Activated CD4-positive, alpha-beta T cell treated with anti-CD3 and anti-CD28 coated beads, Interleukin-2, amount 50 U/mL, for 48 hours (primary cell): ENCODE data around the gene SLC3A2.

ENCODE experiments used
- DNase-seq, 2 experiments: peaks; one replicate each; pipeline ENCODE4 v3.0.0-alpha.2; 2020

Gene SLC3A2

DNA sequence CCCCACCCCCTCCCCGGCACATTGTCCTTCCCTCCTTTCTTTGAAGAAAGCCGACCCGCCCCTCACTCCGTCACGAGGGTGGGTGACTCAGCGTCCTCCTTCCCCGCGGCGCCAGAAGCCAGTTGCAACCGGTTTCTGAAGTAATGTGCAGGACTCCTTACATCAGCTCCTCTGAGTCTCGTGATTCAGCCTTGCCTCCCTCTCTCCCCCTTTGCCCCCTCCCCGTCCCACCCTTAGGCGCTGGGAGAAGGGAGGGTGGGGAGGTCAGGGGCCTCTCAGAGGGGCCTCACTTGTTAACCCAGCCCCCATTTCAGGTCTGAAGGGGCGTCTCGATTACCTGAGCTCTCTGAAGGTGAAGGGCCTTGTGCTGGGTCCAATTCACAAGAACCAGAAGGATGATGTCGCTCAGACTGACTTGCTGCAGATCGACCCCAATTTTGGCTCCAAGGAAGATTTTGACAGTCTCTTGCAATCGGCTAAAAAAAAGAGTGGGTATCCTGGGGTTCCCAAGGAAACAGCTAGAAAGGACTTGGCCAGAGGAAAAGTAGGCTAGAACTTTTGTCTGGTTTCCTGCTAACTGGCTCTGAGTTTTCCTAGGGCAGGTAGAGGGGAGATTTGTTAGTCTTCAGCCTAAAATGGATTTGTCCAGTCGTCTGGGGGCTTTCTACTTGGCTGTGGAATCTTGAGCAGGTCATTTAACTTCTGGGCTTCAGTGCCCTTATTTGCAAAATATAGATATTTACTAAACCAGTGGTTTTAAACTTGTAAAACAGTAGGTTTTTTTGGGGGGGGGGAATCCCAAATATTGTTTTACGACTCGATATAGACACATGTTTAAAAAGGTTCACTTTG is 1.1 kb downstream of the SLC3A2 start:
- DNase-seq, result peak; percentile 95 to 96

DNA sequence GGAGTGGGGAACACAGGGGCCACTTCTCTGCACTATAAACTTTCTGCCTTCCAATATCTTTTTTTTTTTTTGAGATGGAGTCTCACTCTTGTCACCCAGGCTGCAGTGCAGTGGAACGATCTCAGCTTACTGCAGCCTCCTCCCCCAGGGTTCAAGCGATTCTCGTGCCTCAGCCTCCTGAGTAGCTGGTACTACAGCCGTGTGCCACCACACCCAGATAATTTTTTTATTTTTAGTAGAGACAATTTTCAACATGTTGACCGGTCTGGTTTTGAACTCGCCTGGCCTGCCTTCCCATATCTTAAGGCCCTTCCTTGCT is 1.7 kb downstream of the SLC3A2 start:
- no peak for DNase-seq

- DNase-seq, result no peak
Observed at GRCh38 chr11:62882788-62883501, 2.2 kb downstream of the SLC3A2 start.

- no peak for DNase-seq
Observed at GRCh38 chr11:62883673-62884072, 3.0 kb downstream of the SLC3A2 start.

DNA sequence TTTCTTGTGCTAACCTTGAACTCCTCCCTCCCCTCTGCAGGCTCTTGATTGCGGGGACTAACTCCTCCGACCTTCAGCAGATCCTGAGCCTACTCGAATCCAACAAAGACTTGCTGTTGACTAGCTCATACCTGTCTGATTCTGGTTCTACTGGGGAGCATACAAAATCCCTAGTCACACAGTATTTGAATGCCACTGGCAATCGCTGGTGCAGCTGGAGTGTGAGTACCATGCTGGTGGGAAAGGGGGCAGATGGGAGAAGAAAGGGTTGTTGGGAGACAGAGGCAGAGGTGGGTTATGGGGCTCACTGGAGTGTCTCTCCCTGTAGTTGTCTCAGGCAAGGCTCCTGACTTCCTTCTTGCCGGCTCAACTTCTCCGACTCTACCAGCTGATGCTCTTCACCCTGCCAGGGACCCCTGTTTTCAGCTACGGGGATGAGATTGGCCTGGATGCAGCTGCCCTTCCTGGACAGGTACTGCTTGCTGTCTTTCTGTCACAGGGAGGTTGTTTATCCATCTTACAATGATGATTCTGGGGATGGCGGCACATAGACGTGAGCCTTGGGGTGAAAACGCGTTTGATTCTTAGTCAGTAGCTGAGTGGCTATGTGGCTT is 4.5 kb downstream of the SLC3A2 start:
- no peak for DNase-seq

DNA sequence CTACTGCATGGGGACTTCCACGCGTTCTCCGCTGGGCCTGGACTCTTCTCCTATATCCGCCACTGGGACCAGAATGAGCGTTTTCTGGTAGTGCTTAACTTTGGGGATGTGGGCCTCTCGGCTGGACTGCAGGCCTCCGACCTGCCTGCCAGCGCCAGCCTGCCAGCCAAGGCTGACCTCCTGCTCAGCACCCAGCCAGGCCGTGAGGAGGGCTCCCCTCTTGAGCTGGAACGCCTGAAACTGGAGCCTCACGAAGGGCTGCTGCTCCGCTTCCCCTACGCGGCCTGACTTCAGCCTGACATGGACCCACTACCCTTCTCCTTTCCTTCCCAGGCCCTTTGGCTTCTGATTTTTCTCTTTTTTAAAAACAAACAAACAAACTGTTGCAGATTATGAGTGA is 7.7 kb downstream of the SLC3A2 start:
- no peak for DNase-seq

DNA sequence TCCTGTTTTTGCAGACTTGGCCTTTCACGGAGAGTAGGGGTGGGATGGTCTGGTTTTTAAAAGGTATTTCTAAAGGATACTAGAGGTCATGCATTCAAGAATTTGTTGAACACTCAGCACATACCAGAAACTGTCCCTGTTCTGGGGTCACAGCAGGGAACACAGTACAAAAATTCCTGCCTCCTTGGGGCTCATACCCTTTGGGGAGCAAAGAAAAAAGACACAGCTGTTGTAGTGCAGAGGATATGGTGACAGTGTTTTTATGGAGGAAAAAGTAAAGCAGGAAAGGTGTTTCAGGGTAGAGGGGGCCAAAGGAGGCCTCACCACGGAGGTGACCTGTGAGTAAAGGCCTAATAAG is 8.4 kb downstream of the SLC3A2 start:
- no peak for DNase-seq

- DNase-seq, result peak in 1 of 2 experiments; percentile 23
Observed at GRCh38 chr11:62889484-62890437, 9.1 kb downstream of the SLC3A2 start.

GRCh38 chr11:62892077-62892922 is 11.6 kb downstream of the SLC3A2 start:
- DNase-seq, result no peak

DNA sequence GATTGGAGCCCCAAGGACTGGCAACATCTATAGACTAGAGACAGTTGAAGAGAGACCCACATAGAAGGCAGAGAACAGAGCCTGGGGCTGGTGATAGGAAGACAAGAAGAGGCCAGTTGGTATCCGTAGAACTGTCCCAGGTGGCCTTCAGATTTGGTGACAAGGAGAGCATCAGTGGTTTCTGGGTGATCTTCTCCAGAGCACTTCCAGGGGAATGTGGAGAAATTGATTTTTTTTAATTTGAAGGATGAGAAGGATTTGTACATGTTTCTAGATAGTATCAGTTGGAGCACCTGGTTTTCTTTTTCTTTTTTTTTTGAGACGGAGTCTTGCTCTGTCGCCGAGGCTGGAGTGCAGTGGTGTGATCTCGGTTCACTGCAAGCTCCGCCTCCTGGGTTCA is 14.8 kb downstream of the SLC3A2 start:
- no peak for DNase-seq

- no peak for DNase-seq
Observed at GRCh38 chr11:62896049-62896448, 15.4 kb downstream of the SLC3A2 start.

GRCh38 chr11:62897311-62897710 is 16.6 kb downstream of the SLC3A2 start:
- DNase-seq, result no peak

GRCh38 chr11:62898027-62898426 is 17.3 kb downstream of the SLC3A2 start:
- DNase-seq, result no peak

DNA sequence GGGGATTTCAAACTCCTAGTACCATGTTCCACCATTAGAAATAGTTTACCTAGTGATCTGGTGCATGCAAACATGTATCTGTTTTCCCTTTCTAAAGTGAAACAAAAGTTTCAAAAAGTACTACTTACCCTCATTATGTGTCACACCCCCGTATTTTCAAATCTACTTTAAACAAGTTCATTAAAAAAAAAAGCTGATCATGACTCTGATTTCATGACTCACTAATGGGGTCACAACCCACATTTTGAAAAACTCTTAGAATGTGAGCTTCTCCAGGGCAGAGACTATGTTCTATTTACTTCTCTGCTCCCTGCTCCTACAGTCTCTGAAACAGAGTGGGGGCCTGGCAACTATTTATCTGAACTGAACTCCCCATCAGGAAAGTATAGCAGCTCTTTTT is 22.2 kb downstream of the SLC3A2 start:
- no peak for DNase-seq

DNA sequence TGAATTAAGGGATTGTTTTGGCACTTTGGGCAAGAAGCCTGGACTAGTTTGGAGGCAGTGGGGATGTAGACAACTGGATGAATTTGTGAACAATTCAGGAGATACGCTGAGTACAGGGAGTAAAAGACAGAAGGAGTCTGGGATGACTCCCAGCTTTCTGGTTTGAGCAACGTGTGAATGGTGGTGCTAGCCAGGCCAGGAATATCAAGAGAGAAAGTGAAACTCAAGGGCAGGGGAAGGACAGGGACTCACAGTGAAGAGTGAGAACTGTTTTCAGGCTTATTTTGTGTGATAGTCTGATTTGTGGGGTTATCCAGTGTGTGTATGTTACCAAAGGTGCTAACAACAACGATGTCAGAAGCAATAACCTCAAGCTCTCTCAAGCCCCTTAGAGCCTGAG is 24.6 kb downstream of the SLC3A2 start:
- DNase-seq, result no peak

DNA sequence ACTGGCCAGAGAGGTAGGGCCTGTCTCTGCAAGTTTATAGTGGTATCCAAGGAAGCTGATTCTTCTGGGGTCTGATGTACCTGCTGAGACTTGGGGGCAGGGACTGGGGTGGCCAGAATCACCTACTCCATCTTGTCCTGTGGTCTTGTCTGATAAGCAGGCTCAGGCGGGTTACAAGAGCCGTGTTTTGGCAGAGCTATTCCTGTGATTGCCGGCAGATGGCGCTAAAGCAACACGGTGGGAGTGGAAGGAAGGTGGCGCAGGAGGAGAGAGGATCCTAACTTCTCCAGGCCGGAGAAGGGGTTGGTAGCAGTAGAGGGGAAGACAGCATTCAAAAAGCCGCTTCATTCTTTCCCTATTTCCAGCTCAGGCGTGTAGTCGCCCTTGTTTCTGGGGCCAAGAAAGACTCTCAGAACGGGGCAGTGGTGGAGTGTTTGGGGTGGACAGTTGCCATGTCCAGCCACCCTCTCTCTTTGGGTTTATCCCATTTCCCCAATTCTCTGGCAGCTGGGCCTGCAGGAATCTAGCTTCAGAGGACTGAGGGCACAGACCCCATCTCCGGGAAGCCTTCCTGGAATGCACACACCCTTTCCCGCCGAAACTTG is 25.3 kb downstream of the SLC3A2 start:
- peak; percentile 83 to 86 for DNase-seq

GRCh38 chr11:62908468-62909072 is 27.9 kb downstream of the SLC3A2 start:
- DNase-seq, result no peak

DNA sequence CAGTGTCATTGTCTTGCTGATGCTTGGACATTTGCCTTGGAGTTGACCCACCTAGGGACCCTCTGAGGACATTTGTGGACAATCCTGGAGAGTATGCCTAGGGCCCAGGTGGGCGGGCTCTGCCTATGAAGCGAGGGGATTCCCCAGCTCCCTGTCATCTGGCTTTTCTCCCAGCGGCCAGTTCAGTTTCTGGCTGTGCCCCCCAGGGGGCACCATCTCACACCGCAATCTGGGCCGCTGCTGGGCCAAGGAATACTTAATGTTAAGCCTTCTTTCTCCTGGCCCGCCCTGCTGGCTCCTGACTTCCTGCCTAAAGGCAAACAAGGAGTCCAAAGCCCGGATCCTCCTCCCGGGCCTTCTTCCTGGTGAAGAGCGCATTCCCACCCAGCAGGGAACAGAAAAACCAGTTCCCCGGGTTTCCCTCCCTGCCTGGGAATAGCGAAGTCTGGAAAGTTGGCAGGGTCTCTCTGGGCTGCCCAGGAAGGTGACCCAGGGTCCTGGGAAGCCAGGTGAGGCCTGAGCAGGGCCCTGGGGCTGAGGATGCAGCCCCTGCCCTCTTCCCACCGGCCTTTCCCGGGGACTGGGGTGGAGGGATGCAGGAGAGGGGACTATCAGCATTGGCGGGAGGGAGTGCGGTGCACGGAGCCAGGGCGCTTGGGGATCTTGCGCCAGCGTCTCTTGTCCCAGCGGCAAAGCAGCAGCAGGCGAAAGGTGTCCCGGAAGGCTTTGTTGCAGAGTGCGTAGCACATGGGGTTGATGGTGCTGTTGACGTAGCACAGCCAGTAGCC is 28.6 kb downstream of the SLC3A2 start:
- peak in 1 of 2 experiments; percentile 32 for DNase-seq

GRCh38 chr11:62910141-62910882 is 29.6 kb downstream of the SLC3A2 start:
- DNase-seq, result no peak
